ENCODE results near the gene HINT2.

The HINT2 gene

GRCh38 chr9:35840881-35841644 lies 26.2 kb upstream of the HINT2 start:
- DNase-seq = no peak

- no peak for DNase-seq
These were observed 25.1 kb upstream of the HINT2 start for GRCh38 chr9:35839926-35840325.

- DNase-seq = no peak
These were observed 21.8 kb upstream of the HINT2 start for GRCh38 chr9:35836595-35836994.

- no peak for DNase-seq
These were observed 20.9 kb upstream of the HINT2 start for GRCh38 chr9:35835766-35836165.

- DNase-seq = peak in 1 of 2 experiments; percentile 10
These were observed 20.4 kb upstream of the HINT2 start for GRCh38 chr9:35835216-35835632.

DNA sequence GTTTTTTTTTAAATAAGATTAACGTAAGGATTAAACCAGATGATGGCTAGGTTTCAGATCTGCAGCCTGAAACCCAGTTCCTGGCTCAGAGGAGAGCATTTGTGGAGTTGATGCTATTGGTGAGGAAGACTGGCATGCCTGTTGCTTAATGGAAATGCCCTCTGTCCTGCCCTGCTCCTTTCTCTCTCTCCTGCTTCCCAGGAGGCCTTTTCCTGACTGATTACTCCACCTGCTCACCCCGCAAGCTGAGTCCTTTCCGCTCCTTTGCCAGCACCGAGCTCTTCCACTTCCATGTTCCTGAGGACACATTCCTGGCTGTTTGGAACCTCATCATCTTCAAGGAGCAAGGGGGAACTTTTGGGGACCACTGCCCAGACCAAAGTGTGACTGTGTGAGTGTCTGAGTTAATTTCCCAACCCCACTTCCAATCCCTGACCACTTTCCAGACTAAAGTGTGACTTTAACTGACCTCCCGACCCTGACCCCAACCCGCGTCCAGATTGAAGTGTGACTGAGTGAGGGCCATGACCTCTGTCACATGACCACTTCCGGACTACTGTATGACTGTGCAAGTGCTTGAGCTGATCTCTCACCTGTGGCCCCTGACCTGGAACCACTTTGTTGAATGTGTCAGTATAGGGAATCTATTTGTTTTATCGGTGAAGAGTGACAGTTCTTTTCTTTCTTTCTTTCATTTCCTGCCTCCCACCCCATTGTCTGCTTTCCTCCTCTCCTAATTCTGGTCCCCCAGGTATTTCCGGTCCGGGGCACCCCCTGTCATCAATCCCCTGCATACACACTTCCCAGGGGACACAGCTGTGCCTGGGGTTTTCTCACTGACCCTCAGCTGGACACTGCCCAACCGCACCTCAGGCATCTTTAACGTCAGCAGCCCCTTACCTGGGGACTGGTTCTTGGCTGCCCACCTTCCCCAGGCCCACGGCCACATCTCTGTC lies 19.7 kb upstream of the HINT2 start:
- no peak for DNase-seq

DNA sequence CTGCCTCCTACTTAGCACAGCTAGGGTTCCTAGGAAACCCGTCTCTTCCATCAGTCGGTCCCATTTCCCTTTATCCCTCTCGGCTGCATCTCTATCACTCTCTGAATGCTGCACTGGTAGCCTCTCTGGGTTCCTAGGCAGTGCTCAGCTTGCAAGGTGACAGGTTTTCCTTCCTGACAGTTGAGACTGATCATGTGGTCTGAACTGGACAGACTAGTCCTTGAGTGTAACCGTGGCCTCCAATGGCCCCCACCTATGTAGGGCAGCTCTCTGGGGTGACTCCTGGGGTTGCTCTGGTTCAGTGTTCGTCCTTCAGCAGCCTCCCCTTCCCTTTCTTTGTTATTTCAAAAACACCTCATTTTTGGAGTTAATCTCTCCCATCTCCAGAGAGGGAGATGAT lies 18.0 kb upstream of the HINT2 start:
- peak in 1 of 2 experiments; percentile 17 for DNase-seq

DNA sequence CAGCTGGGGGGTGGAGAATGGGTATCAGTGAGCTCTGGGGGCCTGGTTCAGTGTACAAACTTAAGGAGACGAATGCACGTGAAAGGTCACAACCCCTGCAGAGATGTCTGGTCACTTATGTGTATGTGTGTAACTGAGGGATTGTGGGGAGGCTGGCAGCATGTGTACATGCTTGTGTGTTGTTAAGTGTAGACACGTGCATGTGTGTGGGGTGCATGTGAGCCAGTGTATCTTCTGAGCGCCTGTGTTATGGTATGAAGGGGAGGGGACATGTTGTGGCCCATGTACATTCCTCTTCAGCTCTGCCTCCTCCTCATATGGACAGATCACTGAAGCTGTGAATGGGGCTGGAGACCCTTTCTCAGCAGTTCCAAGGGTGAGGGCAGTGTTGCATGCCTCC lies 16.2 kb upstream of the HINT2 start:
- no peak for DNase-seq

DNA sequence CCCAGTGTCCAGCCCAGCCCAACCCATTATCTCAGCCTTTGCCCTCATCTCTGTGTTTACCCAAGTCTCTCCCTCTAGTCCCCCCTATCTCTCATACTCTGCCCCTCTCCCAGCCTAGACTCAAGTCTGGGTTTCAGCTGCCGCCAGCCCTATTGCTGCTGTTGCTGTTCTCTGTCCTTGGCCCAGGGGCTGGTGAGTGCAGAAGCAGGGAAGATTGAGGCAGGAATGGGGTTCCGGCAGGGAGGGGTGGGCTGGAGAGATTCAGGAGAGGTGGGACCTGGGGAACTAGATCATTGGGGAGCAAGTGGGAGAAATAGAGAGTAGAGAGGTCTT lies 14.9 kb upstream of the HINT2 start:
- DNase-seq = no peak

DNA sequence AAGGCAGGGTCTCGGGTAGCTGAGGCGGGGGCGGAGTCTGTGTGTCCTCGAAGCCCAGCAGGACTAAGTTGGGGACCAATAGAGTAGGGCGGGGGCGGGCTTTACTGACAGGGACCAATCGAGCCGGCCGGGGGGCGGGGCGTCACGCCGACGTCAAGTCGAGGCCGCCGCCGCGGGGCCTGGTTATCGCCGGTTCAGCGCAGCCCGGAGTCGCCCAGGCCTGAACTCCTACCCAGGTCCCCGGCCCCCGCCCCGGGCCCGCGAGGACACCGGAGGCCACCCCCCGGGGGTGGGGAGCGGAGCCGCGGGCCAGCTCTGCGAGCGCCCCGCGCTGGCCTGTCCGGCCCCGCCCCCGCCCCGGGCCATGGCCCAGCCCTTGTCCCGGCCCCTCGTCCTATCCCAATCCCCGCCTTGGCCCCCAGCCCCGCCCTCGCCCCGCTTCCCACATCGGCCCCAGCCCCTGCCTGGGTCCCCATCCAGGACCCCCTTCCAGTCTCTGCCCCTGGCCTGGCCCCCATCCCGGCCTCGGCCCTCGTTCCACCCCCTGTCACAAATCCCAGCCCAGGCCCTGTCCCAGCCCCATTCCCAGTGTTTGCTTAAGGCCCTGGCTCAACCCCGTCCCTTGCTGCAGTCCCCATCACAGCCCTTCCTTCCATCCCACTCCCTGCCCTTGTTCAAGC lies 14.4 kb upstream of the HINT2 start, which contains the start of gene TMEM8B:
Gene TMEM8B, plus strand, starts transcription at position 145 of the 680 bp plus-strand sequence. Its CDS starts 220 bp downstream, at position 365.
- peak; percentile 85 to 97 for DNase-seq

GRCh38 chr9:35828716-35829083 lies 13.9 kb upstream of the HINT2 start, which contains the start of gene FAM221B:
TSS of gene FAM221B (minus strand) at chr9:35828732. CDS start at chr9:35826161, 2,571 bp downstream.
- peak in 1 of 2 experiments; percentile 39 for DNase-seq

GRCh38 chr9:35827486-35827885 lies 12.6 kb upstream of the HINT2 start:
- DNase-seq = no peak

- peak; percentile 46 to 67 for DNase-seq
These were observed 11.3 kb upstream of the HINT2 start for GRCh38 chr9:35826071-35826701.

GRCh38 chr9:35822926-35823325 lies 8.1 kb upstream of the HINT2 start:
- no peak for DNase-seq

DNA sequence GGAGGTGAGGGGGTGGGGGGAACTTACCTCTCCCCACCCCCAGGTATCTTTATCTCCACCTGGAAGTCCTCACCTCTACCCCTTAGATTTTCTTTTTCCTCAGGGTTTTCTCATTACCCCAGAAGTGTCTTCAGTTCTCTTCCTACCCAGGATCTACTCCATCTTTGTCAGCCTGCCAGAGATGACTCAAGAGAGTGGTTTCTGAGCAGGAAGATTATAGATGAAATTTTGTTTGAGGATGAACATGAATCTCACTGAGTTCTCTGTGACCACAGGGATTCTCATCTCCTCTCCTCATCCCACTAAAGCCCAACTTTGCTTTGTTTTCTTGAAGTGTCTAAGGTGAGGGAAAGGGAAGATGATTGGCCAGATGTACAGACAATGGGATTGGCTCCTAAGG lies 5.2 kb upstream of the HINT2 start:
- DNase-seq = no peak

GRCh38 chr9:35818341-35818740 lies 3.5 kb upstream of the HINT2 start:
- no peak for DNase-seq

DNA sequence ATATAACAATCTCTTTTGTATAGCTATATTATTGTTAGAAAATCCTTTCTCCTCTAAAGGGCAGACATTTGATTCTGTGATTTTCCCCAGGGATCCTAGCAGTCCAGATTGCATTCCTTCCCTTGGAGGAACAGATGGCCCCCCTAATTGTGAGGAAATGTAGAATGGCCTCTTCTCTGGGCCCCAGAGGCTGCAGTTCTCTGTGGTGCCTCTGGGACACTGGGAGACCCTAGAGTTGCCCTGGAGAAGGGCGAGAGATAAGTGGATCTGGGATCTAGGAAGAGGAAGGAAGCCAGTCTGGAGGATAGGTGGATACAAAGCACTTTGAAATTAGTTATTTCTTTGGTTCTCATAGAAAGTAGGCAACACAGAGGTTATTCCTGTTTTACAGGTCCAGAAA lies 1.9 kb upstream of the HINT2 start:
- DNase-seq = no peak

- DNase-seq = peak in 1 of 2 experiments; percentile 49
These were observed 569 bp downstream of the HINT2 start for GRCh38 chr9:35814106-35814840.

DNA sequence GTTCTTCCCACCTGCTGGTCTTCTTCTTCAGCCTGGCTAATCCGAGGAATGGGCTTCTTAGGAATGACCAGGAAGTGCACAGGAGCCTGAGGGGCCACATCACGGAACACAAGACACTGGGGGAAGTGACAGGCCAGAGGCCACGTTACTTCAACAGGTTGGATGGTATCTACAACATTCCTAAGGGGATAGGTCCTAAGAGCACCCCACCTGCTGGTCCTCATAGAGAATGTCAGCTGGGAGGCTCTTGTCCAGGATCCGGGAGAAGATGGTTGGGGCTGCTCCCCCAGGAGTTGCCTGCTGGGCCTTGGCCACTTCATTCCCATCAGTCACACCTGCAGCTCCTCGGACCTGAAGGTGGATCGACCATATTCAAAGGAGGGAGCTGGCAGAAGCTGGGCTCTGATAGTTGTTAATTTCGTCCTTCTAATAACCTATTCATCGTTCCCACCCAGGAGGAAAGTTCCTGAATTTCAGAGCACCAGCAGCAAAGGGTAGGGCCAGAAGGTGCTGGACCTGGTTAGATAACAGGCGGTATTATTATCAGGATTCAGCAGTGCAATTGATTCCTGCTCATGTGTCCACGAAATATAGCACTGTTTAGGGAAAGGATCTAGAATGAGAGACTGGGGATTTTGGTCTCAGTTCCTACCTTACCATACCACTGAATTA lies 1.3 kb downstream of the HINT2 start:
- peak; percentile 24 to 52 for DNase-seq

GRCh38 chr9:35812025-35812602 lies 2.7 kb downstream of the HINT2 start, which contains the start of gene SPAG8:
TSS of gene SPAG8 (minus strand) at chr9:35812262. CDS start at chr9:35812147, 115 bp downstream.
- peak; percentile 97 for DNase-seq

Measured in NCI-H526 (cell line).